Erythroblast (primary cell): ENCODE data around the gene TPSG1.
A peak's percentile ranks its signal among the peaks of the same experiment; 100 is the strongest.
"Not testable (repeated sequence)": the region's sequence is repeated elsewhere in the genome, so short reads cannot be mapped to it uniquely, and the experiment has no call there.

Source experiments
- DNase-seq, 2 experiments: peaks; one replicate each; lab custom pipeline; 2025; lab: John Stamatoyannopoulos, UW
- GATA1 ChIP-seq: IDR thresholded peaks from 2 replicates; pipeline ENCODE4 v1.6.1; 2011; ENCODE audit warnings: low read depth, mild to moderate bottlenecking, control low read depth, low read length, moderate library complexity
- POLR2A ChIP-seq: IDR thresholded peaks from 2 replicates; pipeline ENCODE4 v1.6.1; 2011; ENCODE audit warnings: mild to moderate bottlenecking, low read length

The TPSG1 gene

GRCh38 chr16:1225728-1226311 is 752 bp upstream of the TPSG1 start:
- peak; percentile 67 for TF ChIP-seq POLR2A
- DNase-seq = not testable (repeated sequence)

- no peak for TF ChIP-seq POLR2A
- TF ChIP-seq GATA1 = no peak
- no peak for DNase-seq
These were observed 510 bp downstream of the TPSG1 start for GRCh38 chr16:1224558-1224957.

- TF ChIP-seq GATA1 (no peak), POLR2A (no peak)
- no peak for DNase-seq
These were observed 1.5 kb downstream of the TPSG1 start for GRCh38 chr16:1223355-1224214.

GRCh38 chr16:1222553-1223354 is 2.3 kb downstream of the TPSG1 start:
- no peak for TF ChIP-seq GATA1
- TF ChIP-seq POLR2A = no peak
- DNase-seq = no peak

- TF ChIP-seq GATA1 (no peak), POLR2A (no peak)
- DNase-seq = no peak
These were observed 3.2 kb downstream of the TPSG1 start for GRCh38 chr16:1221628-1222552.

- DNase-seq = no peak
- no peak for TF ChIP-seq GATA1
- no peak for TF ChIP-seq POLR2A
These were observed 4.0 kb downstream of the TPSG1 start for GRCh38 chr16:1220841-1221627.

GRCh38 chr16:1220098-1220728 is 4.9 kb downstream of the TPSG1 start:
- TF ChIP-seq GATA1 (no peak), POLR2A (peak; percentile 15)
- DNase-seq = no peak

GRCh38 chr16:1218930-1219611 is 6.0 kb downstream of the TPSG1 start:
- peak; percentile 11 for TF ChIP-seq POLR2A
- no peak for TF ChIP-seq GATA1
- no peak for DNase-seq

GRCh38 chr16:1218061-1218929 is 6.8 kb downstream of the TPSG1 start:
- DNase-seq = no peak
- TF ChIP-seq GATA1 = no peak
- TF ChIP-seq POLR2A = peak; percentile 11

- DNase-seq = no peak
- TF ChIP-seq POLR2A = peak; percentile 29
- TF ChIP-seq GATA1 = no peak
These were observed 7.5 kb downstream of the TPSG1 start for GRCh38 chr16:1217526-1217925.
